HepG2 (cell line): ENCODE data around the gene SOCS1. TPM values are rescaled to one million over a fixed set of nuclear protein-coding genes. Genes with fewer than 3 reads are reported as not detected.

ENCODE experiments used
- HNRNPUL1 ChIP-seq: fragments of 200-400 bp; formaldehyde crosslinking; IDR thresholded peaks from 2 replicates; pipeline ENCODE4 v1.6.1; 2017; ENCODE audit warnings: low read depth, mild to moderate bottlenecking, low read length, moderate library complexity
- LCORL ChIP-seq, 2 experiments: fragments of 450-650 bp in 1 of 2; sonication (generic) in 1 of 2; formaldehyde crosslinking in 1 of 2; IDR thresholded peaks; 2 replicates each; pipeline versions ENCODE4 v1.5.0 to v1.6.1; 2017 to 2020; ENCODE audit warnings: antibody characterized with exemption in 1 of 2, missing genetic modification reagents in 1 of 2
- SMARCC2 ChIP-seq: fragments of 450-650 bp; IDR thresholded peaks from 2 replicates; pipeline ENCODE4 v1.6.1; 2017; ENCODE audit warnings: antibody characterized with exemption, mild to moderate bottlenecking
- TRIM24 ChIP-seq: sonication (generic); formaldehyde crosslinking; IDR thresholded peaks from 2 replicates; pipeline ENCODE4 v1.8.0; 2022; ENCODE audit warnings: mild to moderate bottlenecking, missing genetic modification reagents
- U2AF1 ChIP-seq: fragments of 200-400 bp; formaldehyde crosslinking; optimal IDR thresholded peaks from 2 replicates; pipeline ENCODE3; 2017; ENCODE audit warnings: mild to moderate bottlenecking, low read depth, low read length
- XBP1 ChIP-seq: sonication (generic); formaldehyde crosslinking; IDR thresholded peaks from 2 replicates; pipeline ENCODE4 v1.5.0; 2020; ENCODE audit warnings: missing genetic modification reagents
- ZBTB7A ChIP-seq: sonication (generic); formaldehyde crosslinking; IDR thresholded peaks from 2 replicates; pipeline ENCODE4 v1.8.0; 2022; ENCODE audit warnings: mild to moderate bottlenecking, missing genetic modification reagents
- ZKSCAN5 ChIP-seq: sonication (generic); formaldehyde crosslinking; IDR thresholded peaks from 2 replicates; pipeline ENCODE4 v1.5.1; 2020; ENCODE audit warnings: mild to moderate bottlenecking, missing genetic modification reagents
- ZNF12 ChIP-seq: sonication (generic); formaldehyde crosslinking; IDR thresholded peaks from 2 replicates; pipeline ENCODE4 v1.5.0; 2020; ENCODE audit warnings: missing genetic modification reagents
- ZNF3 ChIP-seq: IDR thresholded peaks from 2 replicates; pipeline ENCODE4 v1.7.0; 2017; ENCODE audit warnings: inconsistent platforms
- ZNF367 ChIP-seq: sonication (generic); formaldehyde crosslinking; IDR thresholded peaks from 2 replicates; pipeline ENCODE4 v1.4.0; 2020; ENCODE audit warnings: missing genetic modification reagents, borderline replicate concordance
- ZNF530 ChIP-seq: sonication (generic); formaldehyde crosslinking; IDR thresholded peaks from 2 replicates; pipeline ENCODE4 v1.5.0; 2020; ENCODE audit warnings: low read depth, mild to moderate bottlenecking, missing genetic modification reagents
- ZNF543 ChIP-seq: sonication (generic); formaldehyde crosslinking; IDR thresholded peaks from 2 replicates; pipeline ENCODE4 v1.4.0; 2020; ENCODE audit warnings: mild to moderate bottlenecking, missing genetic modification reagents
- ZNF772 ChIP-seq: sonication (generic); formaldehyde crosslinking; IDR thresholded peaks from 2 replicates; pipeline ENCODE4 v1.5.0; 2020; ENCODE audit warnings: mild to moderate bottlenecking, missing genetic modification reagents
- ZNF883 ChIP-seq: sonication (generic); formaldehyde crosslinking; IDR thresholded peaks from 2 replicates; pipeline ENCODE4 v1.5.1; 2020; ENCODE audit warnings: mild to moderate bottlenecking, missing genetic modification reagents; ENCODE audit errors: not compliant biosample characterization
- ZSCAN22 ChIP-seq: sonication (generic); formaldehyde crosslinking; IDR thresholded peaks from 2 replicates; pipeline ENCODE4 v1.4.0; 2020; ENCODE audit warnings: mild to moderate bottlenecking, missing genetic modification reagents
- polyA plus RNA-seq, 8 experiments: library from polyadenylated mRNA; depleted of rRNA in 3 of 8; stranded (reverse) in 7 of 8; unstranded in 1 of 8; fragments of >200 nt; fragmentation: Illumina TruSeq in 4 of 8; extraction: Trizol in 4 of 8; gene quantifications; 2 replicates each; pipeline versions ENCODE4 v1.2.1 to v1.2.3, GENCODE V29; 2011 to 2016; ENCODE audit warnings: low read depth in 4 of 8, missing spikeins in 1 of 8, mixed read lengths in 1 of 8; ENCODE audit not compliant: insufficient read depth in 1 of 8
- total RNA-seq, 5 experiments: library from RNA; depleted of rRNA; stranded (reverse); fragments of >200 nt; fragmentation: Illumina TruSeq; extraction: Trizol; gene quantifications; 2 replicates each; pipeline ENCODE4 v1.2.3, GENCODE V29; 2016; ENCODE audit warnings: low read depth in 1 of 5
- TF ChIP-seq, protein P1 (sequence below): sonication (generic); formaldehyde crosslinking; IDR thresholded peaks from 2 replicates; pipeline ENCODE4 v1.9.0; 2021; ENCODE audit warnings: missing genetic modification reagents, borderline replicate concordance
- TF ChIP-seq, protein P2 (sequence below): sonication (generic); formaldehyde crosslinking; IDR thresholded peaks from 2 replicates; pipeline ENCODE4 v1.4.0; 2020; ENCODE audit warnings: missing genetic modification reagents
- TF ChIP-seq, protein P3 (sequence below): sonication (generic); formaldehyde crosslinking; IDR thresholded peaks from 2 replicates; pipeline ENCODE4 v1.8.1; 2023; ENCODE audit warnings: mild to moderate bottlenecking, missing genetic modification reagents
- TF ChIP-seq, protein P4 (sequence below): sonication (generic); formaldehyde crosslinking; IDR thresholded peaks from 2 replicates; pipeline ENCODE4 v1.4.0; 2020; ENCODE audit warnings: mild to moderate bottlenecking, missing genetic modification reagents
- TF ChIP-seq, protein P5 (sequence below): sonication (generic); formaldehyde crosslinking; IDR thresholded peaks from 2 replicates; pipeline ENCODE4 v1.5.0; 2020; ENCODE audit warnings: missing genetic modification reagents, mild to moderate bottlenecking, borderline replicate concordance

Gene SOCS1
- total and polyA plus RNA-seq, 2 of the 13 experiments (the other 11 are each of a cell fraction or from before 2014, with no cell fraction given) = 5.3 to 6.3 TPM

DNA sequence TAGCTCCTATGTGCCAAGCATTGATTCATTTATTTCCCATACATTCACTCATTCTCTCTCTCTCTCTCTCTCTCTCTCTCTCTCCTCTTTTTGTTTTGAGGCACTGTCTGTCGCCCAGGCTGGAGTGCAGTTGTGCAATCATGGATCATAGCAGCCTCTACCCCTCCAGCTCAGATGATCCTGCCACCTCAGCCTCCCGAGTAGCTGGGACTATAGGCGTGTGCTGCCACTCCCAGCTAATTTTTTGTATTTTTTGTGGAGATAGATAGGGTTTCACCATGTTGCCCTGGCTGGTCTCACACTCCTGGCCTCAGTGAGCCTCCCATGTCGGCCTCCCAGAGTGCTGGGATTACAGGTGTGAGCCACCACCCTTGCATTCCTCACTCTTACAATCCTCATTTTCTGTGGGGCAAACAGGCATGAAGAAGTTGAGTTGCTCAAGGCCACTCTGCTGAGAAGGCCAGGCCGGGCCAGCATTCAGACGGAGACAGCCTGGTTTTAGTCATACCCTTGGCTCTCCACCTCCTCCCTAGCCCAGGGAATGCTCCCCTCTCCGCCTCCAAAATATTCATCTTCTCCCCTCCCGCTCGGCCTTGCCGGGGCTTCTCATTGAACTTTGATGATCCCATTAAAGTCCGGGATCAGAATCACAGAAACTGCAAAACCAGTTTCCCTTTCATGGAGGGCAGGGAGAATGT, 21.0 kb upstream of the SOCS1 start (continued):
- TF ChIP-seq XBP1 (CRISPR knock-in tag) = no peak
- no peak for TF ChIP-seq ZNF12 (CRISPR knock-in tag)
- no peak for TF ChIP-seq ZNF772 (CRISPR knock-in tag)
- TF ChIP-seq, protein P1, sequence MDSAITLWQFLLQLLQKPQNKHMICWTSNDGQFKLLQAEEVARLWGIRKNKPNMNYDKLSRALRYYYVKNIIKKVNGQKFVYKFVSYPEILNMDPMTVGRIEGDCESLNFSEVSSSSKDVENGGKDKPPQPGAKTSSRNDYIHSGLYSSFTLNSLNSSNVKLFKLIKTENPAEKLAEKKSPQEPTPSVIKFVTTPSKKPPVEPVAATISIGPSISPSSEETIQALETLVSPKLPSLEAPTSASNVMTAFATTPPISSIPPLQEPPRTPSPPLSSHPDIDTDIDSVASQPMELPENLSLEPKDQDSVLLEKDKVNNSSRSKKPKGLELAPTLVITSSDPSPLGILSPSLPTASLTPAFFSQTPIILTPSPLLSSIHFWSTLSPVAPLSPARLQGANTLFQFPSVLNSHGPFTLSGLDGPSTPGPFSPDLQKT = no peak
- TF ChIP-seq, protein P2, sequence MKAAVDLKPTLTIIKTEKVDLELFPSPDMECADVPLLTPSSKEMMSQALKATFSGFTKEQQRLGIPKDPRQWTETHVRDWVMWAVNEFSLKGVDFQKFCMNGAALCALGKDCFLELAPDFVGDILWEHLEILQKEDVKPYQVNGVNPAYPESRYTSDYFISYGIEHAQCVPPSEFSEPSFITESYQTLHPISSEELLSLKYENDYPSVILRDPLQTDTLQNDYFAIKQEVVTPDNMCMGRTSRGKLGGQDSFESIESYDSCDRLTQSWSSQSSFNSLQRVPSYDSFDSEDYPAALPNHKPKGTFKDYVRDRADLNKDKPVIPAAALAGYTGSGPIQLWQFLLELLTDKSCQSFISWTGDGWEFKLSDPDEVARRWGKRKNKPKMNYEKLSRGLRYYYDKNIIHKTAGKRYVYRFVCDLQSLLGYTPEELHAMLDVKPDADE (CRISPR knock-in tag) = no peak
- no peak for TF ChIP-seq ZNF530 (CRISPR knock-in tag)
- TF ChIP-seq ZNF367 (CRISPR knock-in tag) = no peak
- TF ChIP-seq ZKSCAN5 (CRISPR knock-in tag) = no peak
- TF ChIP-seq U2AF1 = no peak
- TF ChIP-seq, protein P3, sequence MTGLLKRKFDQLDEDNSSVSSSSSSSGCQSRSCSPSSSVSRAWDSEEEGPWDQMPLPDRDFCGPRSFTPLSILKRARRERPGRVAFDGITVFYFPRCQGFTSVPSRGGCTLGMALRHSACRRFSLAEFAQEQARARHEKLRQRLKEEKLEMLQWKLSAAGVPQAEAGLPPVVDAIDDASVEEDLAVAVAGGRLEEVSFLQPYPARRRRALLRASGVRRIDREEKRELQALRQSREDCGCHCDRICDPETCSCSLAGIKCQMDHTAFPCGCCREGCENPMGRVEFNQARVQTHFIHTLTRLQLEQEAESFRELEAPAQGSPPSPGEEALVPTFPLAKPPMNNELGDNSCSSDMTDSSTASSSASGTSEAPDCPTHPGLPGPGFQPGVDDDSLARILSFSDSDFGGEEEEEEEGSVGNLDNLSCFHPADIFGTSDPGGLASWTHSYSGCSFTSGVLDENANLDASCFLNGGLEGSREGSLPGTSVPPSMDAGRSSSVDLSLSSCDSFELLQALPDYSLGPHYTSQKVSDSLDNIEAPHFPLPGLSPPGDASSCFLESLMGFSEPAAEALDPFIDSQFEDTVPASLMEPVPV (CRISPR knock-in tag) = no peak
- 0 out of 2 replicates have a peak, but pooled peaks have one; percentile 18 for TF ChIP-seq TRIM24 (CRISPR knock-in tag)
- TF ChIP-seq ZBTB7A (CRISPR knock-in tag) = no peak
- no peak for TF ChIP-seq ZNF543 (CRISPR knock-in tag)
- TF ChIP-seq LCORL (IDR thresholded peaks at IDR 0.05) = no peak
- 0 out of 2 replicates have a peak, but pooled peaks have one; percentile 5 for TF ChIP-seq LCORL (CRISPR knock-in tag; IDR thresholded peaks at IDR 0.05)
- peak; percentile 56; the same call in 1 of the 2 replicates for TF ChIP-seq ZNF3 (CRISPR knock-in tag)
- peak; percentile 62 for TF ChIP-seq ZNF883 (CRISPR knock-in tag)
- TF ChIP-seq HNRNPUL1 = no peak
- no peak for TF ChIP-seq ZSCAN22 (CRISPR knock-in tag)
- no peak for TF ChIP-seq SMARCC2
- TF ChIP-seq, protein P4, sequence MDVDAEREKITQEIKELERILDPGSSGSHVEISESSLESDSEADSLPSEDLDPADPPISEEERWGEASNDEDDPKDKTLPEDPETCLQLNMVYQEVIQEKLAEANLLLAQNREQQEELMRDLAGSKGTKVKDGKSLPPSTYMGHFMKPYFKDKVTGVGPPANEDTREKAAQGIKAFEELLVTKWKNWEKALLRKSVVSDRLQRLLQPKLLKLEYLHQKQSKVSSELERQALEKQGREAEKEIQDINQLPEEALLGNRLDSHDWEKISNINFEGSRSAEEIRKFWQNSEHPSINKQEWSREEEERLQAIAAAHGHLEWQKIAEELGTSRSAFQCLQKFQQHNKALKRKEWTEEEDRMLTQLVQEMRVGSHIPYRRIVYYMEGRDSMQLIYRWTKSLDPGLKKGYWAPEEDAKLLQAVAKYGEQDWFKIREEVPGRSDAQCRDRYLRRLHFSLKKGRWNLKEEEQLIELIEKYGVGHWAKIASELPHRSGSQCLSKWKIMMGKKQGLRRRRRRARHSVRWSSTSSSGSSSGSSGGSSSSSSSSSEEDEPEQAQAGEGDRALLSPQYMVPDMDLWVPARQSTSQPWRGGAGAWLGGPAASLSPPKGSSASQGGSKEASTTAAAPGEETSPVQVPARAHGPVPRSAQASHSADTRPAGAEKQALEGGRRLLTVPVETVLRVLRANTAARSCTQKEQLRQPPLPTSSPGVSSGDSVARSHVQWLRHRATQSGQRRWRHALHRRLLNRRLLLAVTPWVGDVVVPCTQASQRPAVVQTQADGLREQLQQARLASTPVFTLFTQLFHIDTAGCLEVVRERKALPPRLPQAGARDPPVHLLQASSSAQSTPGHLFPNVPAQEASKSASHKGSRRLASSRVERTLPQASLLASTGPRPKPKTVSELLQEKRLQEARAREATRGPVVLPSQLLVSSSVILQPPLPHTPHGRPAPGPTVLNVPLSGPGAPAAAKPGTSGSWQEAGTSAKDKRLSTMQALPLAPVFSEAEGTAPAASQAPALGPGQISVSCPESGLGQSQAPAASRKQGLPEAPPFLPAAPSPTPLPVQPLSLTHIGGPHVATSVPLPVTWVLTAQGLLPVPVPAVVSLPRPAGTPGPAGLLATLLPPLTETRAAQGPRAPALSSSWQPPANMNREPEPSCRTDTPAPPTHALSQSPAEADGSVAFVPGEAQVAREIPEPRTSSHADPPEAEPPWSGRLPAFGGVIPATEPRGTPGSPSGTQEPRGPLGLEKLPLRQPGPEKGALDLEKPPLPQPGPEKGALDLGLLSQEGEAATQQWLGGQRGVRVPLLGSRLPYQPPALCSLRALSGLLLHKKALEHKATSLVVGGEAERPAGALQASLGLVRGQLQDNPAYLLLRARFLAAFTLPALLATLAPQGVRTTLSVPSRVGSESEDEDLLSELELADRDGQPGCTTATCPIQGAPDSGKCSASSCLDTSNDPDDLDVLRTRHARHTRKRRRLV (CRISPR knock-in tag) = no peak
- TF ChIP-seq, protein P5, sequence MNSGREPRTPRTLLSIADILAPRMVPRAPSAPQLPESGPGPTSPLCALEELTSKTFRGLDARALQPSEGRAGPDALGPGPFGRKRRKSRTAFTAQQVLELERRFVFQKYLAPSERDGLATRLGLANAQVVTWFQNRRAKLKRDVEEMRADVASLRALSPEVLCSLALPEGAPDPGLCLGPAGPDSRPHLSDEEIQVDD (CRISPR knock-in tag) = no peak
